Aorta (tissue), 5 donors: Measurements from ENCODE around the gene CXXC4. TPM values are rescaled to one million over a fixed set of nuclear protein-coding genes. Genes with fewer than 3 reads are reported as not detected.

Experiments
- ATAC-seq: fragments of 200-7000 bp; cut with Tn5 transposase; one replicate; pipeline ENCODE4 v1.9.1; 2022; ENCODE audit warnings: moderate library complexity; ENCODE audit not compliant: low FRiP score
- DNase-seq, 2 donors: peaks; one replicate each; pipeline ENCODE4 v3.0.0-alpha.2; 2020
- H3K27ac ChIP-seq, 2 donors: one replicate each; pipeline ENCODE4 v1.5.1; 2013; ENCODE audit warnings: low read length in 2 of 2, mild to moderate bottlenecking in 2 of 2, moderate library complexity in 2 of 2, control low read depth in 1 of 2, inconsistent platforms in 1 of 2, low read depth in 1 of 2
- H3K27me3 ChIP-seq, 2 donors: one replicate each; pipeline ENCODE4 v1.6.1; 2013; ENCODE audit warnings: control low read depth in 1 of 2, low read length in 1 of 2, mild to moderate bottlenecking in 1 of 2, moderate library complexity in 1 of 2; ENCODE audit not compliant: insufficient read depth in 2 of 2, control insufficient read depth in 1 of 2
- H3K36me3 ChIP-seq, 2 donors: one replicate each; pipeline ENCODE4 v1.6.1; 2013; ENCODE audit warnings: control low read depth in 1 of 2, low read length in 1 of 2, mild to moderate bottlenecking in 1 of 2; ENCODE audit not compliant: insufficient read depth in 2 of 2, control insufficient read depth in 1 of 2
- H3K4me1 ChIP-seq, 2 donors: one replicate each; pipeline ENCODE4 v1.6.1; 2013; ENCODE audit warnings: low read length in 2 of 2, control low read depth in 1 of 2, mild to moderate bottlenecking in 1 of 2, moderate library complexity in 1 of 2; ENCODE audit not compliant: insufficient read depth in 2 of 2, control insufficient read depth in 1 of 2
- H3K4me3 ChIP-seq, 2 donors: one replicate each; pipeline ENCODE4 v1.5.1; 2013; ENCODE audit warnings: low read length in 2 of 2, control low read depth in 1 of 2, mild to moderate bottlenecking in 1 of 2
- H3K9me3 ChIP-seq: one replicate; pipeline ENCODE4 v1.6.1; 2013; ENCODE audit warnings: mild to moderate bottlenecking, low read length; ENCODE audit not compliant: control insufficient read depth
- WGBS, 2 donors: extraction: QIAGEN DNeasy Blood & Tissue Kit; methylation state at CpG; one replicate each; pipeline ENCODE4 v1.1.7; 2013; 5-methylcytosine and 5-hydroxymethylcytosine counted together
- intact Hi-C, 2 donors: fragments of 100-400 bp; cut with DNase I; formaldehyde crosslinking; loops; one replicate each; pipeline versions ENCODE4 v1.14.2 to v1.15.0; 2022
- polyA plus RNA-seq, 2 donors: library from polyadenylated mRNA; stranded (reverse); fragments of 200-250 nt; gene quantifications; one replicate each; pipeline ENCODE4 v1.2.3, GENCODE V29; 2013
- total RNA-seq, 2 donors: library from RNA; stranded (reverse); fragmentation: NEBNext Ultra II Directional; extraction: Animal tissue kit (Norgen Biotek cat#: 25700); gene quantifications; one replicate each; pipeline ENCODE4 v1.2.1, GENCODE V29; 2021
- donor health status: healthy with polysubstance abuse.
- donor health status: Bipolar disorder and iron deficiency.
- donor health status: DM: no; HTN: no; CAD: no.
- donor health status: DM: no; HTN: no; CAD: no.
- donor health status: DM: yes; HTN: yes; CAD: no.

Gene CXXC4
- total and polyA plus RNA-seq, 4 donors = 0.20 to 0.93 (median 0.61) TPM

GRCh38 chr4:104508224-104508623 is 13.5 kb upstream of the CXXC4 start:
- ATAC-seq = no peak
- DNase-seq = no peak
- no peak overlapping the region for H3K4me3 ChIP-seq
- no peak overlapping the region for H3K27ac ChIP-seq
- H3K27me3 ChIP-seq = no peaks in the 10 kb centered on the region
- intact Hi-C loops = no loop called here
- no peaks in the 10 kb centered on the region for H3K9me3 ChIP-seq
- WGBS, 2 donors = 68 to 74% methylated on average over 1 of the region's 1 CpG
- H3K4me1 ChIP-seq = no peaks in the 10 kb centered on the region
- H3K36me3 ChIP-seq = no peaks in the 10 kb centered on the region

- Histone ChIP-seq H3K9me3 (no peaks in the 10 kb centered on the region), H3K27me3 (no peaks in the 10 kb centered on the region), H3K36me3 (no peaks in the 10 kb centered on the region), H3K27ac (no peak overlapping the region), H3K4me1 (no peaks in the 10 kb centered on the region), H3K4me3 (no peak overlapping the region)
- DNase-seq (no peak), ATAC-seq (no peak)
- 45 to 100% methylated on average over 1 of the region's 1 CpG for WGBS, 2 donors
- intact Hi-C loops = no loop called here
Observed at GRCh38 chr4:104507112-104507511, 12.4 kb upstream of the CXXC4 start.

GRCh38 chr4:104504536-104504935 is 9.8 kb upstream of the CXXC4 start:
- no peaks in the 10 kb centered on the region for H3K36me3 ChIP-seq
- no peak overlapping the region for H3K27ac ChIP-seq
- 42 to 49% methylated on average over 2 of the region's 2 CpGs for WGBS, 2 donors
- H3K9me3 ChIP-seq = no peaks in the 10 kb centered on the region
- no peaks in the 10 kb centered on the region for H3K27me3 ChIP-seq
- DNase-seq = no peak
- intact Hi-C loops = no loop called here
- H3K4me3 ChIP-seq = no peak overlapping the region
- no peaks in the 10 kb centered on the region for H3K4me1 ChIP-seq
- no peak for ATAC-seq

GRCh38 chr4:104502471-104502870 is 7.8 kb upstream of the CXXC4 start:
- Histone ChIP-seq H3K27ac (no peak overlapping the region), H3K27me3 (peaks cover 0 to 2% of the 10 kb centered on the region in 2 donors), H3K4me3 (no peak overlapping the region), H3K36me3 (no peaks in the 10 kb centered on the region), H3K4me1 (no peaks in the 10 kb centered on the region), H3K9me3 (no peaks in the 10 kb centered on the region)
- intact Hi-C loops = no loop called here
- ATAC-seq (no peak), DNase-seq (no peak)
- WGBS, 2 donors = 33 to 48% methylated on average over 2 of the region's 2 CpGs

- 56 to 58% methylated on average over 3 of the region's 3 CpGs for WGBS, 2 donors
Observed at GRCh38 chr4:104501290-104501689, 6.6 kb upstream of the CXXC4 start.

GRCh38 chr4:104500442-104500841 is 5.7 kb upstream of the CXXC4 start:
- WGBS, 2 donors = 55 to 64% methylated on average over 5 of the region's 5 CpGs
- H3K27me3 ChIP-seq = peaks cover 0 to 2% of the 10 kb centered on the region in 2 donors
- no peaks in the 10 kb centered on the region for H3K9me3 ChIP-seq
- H3K4me1 ChIP-seq = no peaks in the 10 kb centered on the region
- ATAC-seq (no peak), DNase-seq (no peak)
- H3K4me3 ChIP-seq = no peak overlapping the region
- intact Hi-C loops = no loop called here
- H3K36me3 ChIP-seq = no peaks in the 10 kb centered on the region
- no peak overlapping the region for H3K27ac ChIP-seq

More at GRCh38 chr4:104501290-104501689, 6.6 kb upstream of the CXXC4 start:
- Histone ChIP-seq H3K27me3 (peaks cover 0 to 2% of the 10 kb centered on the region in 2 donors), H3K27ac (no peak overlapping the region), H3K4me3 (no peak overlapping the region), H3K4me1 (no peaks in the 10 kb centered on the region), H3K9me3 (no peaks in the 10 kb centered on the region), H3K36me3 (no peaks in the 10 kb centered on the region)
- intact Hi-C loops = no loop called here
- ATAC-seq (no peak), DNase-seq (no peak)

GRCh38 chr4:104494185-104494584 is 509 bp downstream of the CXXC4 start:
- intact Hi-C loops = no loop called here
- H3K4me1 ChIP-seq = no peaks in the 10 kb centered on the region
- DNase-seq (no peak), ATAC-seq (no peak)
- no peaks in the 10 kb centered on the region for H3K36me3 ChIP-seq
- no peak overlapping the region for H3K27ac ChIP-seq
- H3K9me3 ChIP-seq = no peaks in the 10 kb centered on the region
- H3K27me3 ChIP-seq = peaks cover 0 to 2% of the 10 kb centered on the region in 2 donors
- H3K4me3 ChIP-seq = peak overlapping the region; percentile 12 to 57
- 55% methylated on average over 5 of the region's 5 CpGs for WGBS, 2 donors

- H3K4me1 ChIP-seq = no peaks in the 10 kb centered on the region
- WGBS, 2 donors = 92 to 95% methylated on average over 3 of the region's 3 CpGs
- peaks cover 0 to 2% of the 10 kb centered on the region in 2 donors for H3K27me3 ChIP-seq
- no peaks in the 10 kb centered on the region for H3K9me3 ChIP-seq
- DNase-seq (no peak), ATAC-seq (no peak)
- no peak overlapping the region for H3K27ac ChIP-seq
- no peaks in the 10 kb centered on the region for H3K36me3 ChIP-seq
- intact Hi-C loops = no loop called here
- H3K4me3 ChIP-seq = no peak overlapping the region
Observed at GRCh38 chr4:104493081-104493831, 1.4 kb downstream of the CXXC4 start.

GRCh38 chr4:104492183-104492771 is 2.4 kb downstream of the CXXC4 start:
- peak overlapping the region; percentile 62 to 75 for H3K4me3 ChIP-seq
- no peaks in the 10 kb centered on the region for H3K4me1 ChIP-seq
- no peak for ATAC-seq
- DNase-seq = no peak
- 15 to 16% methylated on average over 7 of the region's 7 CpGs for WGBS, 2 donors
- intact Hi-C loops = no loop called here
- H3K9me3 ChIP-seq = no peaks in the 10 kb centered on the region
- no peak overlapping the region for H3K27ac ChIP-seq
- H3K27me3 ChIP-seq = peaks cover 0 to 2% of the 10 kb centered on the region in 2 donors
- no peaks in the 10 kb centered on the region for H3K36me3 ChIP-seq
